ENCODE data around the gene METTL9. TPM values are rescaled to one million over a fixed set of nuclear protein-coding genes. Genes with fewer than 3 reads are reported as not detected.
A peak's percentile ranks its signal among the peaks of the same experiment; 100 is the strongest.

METTL9 gene
- total and polyA plus RNA-seq, 2 of the 13 experiments (the other 11 are each of a cell fraction or from before 2014, with no cell fraction given), result 123 to 204 TPM

- TF ChIP-seq HNF4G (IDR thresholded peaks at IDR 0.05; ENCODE audit: borderline replicate concordance, low read depth, low read length) (no peak), HNF4G (CRISPR knock-in tag; IDR thresholded peaks at IDR 0.05; ENCODE audit: borderline replicate concordance, low read depth) (peak; percentile 29; the same call in 1 of the 2 replicates), ZSCAN9 (CRISPR knock-in tag; IDR thresholded peaks at IDR 0.05; ENCODE audit: borderline replicate concordance) (peak; percentile 39; the same call in 1 of the 2 replicates), CERS6 (CRISPR knock-in tag; IDR thresholded peaks at IDR 0.05) (no peak), GZF1 (CRISPR knock-in tag; IDR thresholded peaks at IDR 0.05) (0 out of 2 replicates have a peak, but pooled peaks have one; percentile 35), ZNF687 (CRISPR knock-in tag; IDR thresholded peaks at IDR 0.05) (no peak), CCDC6 (CRISPR knock-in tag; IDR thresholded peaks at IDR 0.05) (no peak), ZNF205 (CRISPR knock-in tag; IDR thresholded peaks at IDR 0.05) (no peak), KMT2A (CRISPR knock-in tag; IDR thresholded peaks at IDR 0.05) (no peak; the same call in 1 of the 2 replicates), E2F2 (CRISPR knock-in tag; IDR thresholded peaks at IDR 0.05; ENCODE audit: borderline replicate concordance) (no peak), PRDM10 (CRISPR knock-in tag; IDR thresholded peaks at IDR 0.05; ENCODE audit: low read depth) (peak; percentile 51; the same call in 1 of the 2 replicates), ZNF207 (IDR thresholded peaks at IDR 0.05; ENCODE audit: borderline replicate concordance) (no peak), AKNA (CRISPR knock-in tag; IDR thresholded peaks at IDR 0.05; ENCODE audit: borderline replicate concordance) (no peak)
These were observed 825 bp downstream of the METTL9 start (continued) for GRCh38 chr16:21600031-21600773.

All from HepG2 (cell line).